NCI-H2227 (cell line): ENCODE results near the gene CLCF1.

ENCODE experiments used
- DNase-seq: peaks from one replicate; lab custom pipeline; 2025; ENCODE audit not compliant: unreplicated experiment; lab: John Stamatoyannopoulos, UW

The CLCF1 gene

DNA sequence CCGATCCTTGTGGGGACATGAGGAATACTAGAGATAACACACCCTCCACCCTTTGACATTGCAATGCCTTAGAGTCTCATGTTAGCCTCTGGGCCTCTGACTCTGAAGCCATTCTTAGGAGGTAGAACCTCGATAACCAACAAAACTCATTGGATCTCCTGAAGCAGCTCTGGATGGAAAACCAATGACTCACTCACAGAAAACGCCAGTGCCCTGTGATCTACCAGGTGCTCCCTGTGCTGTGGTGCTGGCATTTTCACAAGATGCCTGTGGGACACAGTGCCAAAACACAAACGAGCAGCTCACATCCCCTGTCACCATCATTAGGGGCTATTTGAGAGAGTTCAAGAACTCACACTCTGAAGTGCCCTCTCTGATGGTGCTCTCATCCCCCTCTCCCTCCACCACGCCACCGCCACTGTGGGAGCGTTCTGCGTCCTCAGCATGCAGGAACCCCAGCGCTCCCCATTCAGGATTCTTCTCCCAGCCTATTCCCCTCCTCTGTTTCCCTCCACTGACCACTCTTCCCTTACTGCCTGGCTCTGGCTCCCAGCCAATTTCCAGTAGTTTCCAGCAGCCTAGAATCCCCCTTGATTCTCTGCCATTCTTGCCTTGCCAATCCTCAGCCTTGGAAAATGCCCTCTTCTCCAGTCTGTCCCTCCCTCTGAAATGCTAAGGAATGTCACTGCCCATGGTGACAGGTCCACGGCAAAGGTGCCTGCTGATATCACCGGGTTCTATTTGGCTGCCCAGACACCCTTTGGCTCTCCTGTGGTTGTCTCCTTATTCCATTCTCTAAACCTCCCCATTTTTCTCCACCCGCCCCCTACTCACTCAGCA, 15.3 kb downstream of the CLCF1 start:
- DNase-seq = no peak

DNA sequence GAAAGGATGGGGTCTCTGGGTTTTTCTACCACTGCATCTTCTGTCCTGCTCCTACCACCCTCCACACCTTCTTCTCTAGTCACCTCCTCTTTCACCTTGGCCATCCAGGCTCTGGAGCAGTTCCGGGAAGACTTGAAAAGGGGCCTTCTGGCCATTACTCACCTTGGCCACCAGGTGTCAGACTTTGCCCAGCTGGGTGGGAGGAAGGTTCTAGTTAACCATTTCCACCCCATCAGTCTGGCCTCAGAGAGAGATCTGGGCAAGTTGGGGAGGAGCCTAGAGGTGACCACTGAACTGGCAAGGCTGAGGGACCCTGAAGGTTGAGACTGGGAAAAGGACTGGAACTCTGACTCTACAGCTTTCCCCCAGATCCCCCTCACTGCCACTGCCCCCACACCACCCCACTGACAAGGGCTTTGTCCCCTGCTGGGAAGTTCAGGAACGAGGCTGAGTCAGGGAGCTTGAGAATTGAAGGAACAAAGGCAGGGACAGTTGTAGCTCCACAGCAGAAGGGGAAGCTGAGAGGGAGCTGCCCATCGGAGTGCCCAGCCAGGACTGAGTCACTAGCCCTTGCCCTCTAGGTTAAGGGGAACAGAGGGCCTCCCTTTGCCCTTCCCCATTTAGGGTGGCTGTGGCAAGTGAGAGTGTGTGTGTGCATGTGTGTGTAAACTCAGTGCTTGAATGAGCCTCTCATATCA, 16.4 kb downstream of the CLCF1 start:
- peak; percentile 83 for DNase-seq

DNA sequence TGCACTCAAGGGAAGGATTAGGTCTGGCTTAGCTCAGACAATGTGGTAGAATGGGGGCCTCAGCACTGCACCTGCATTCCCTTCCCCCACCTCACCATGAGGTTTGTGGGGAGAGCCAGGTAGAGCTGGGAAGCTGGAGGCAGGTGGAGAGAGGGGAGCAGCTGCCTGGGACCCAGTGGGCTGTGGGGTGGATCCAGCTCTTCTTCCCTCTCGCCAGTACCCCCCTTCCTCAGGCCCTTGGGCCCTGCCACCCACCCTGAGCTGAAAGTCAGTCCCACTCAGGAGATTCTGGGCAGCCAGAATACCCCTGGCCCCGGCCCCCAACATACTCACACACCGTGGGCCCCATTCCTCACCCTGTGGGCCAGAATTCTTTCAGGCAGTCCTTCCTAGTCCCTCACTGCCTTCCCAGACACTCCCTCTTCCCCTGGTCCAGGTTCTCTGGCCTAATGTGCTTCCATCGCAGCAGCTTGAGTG, 17.0 kb downstream of the CLCF1 start:
- no peak for DNase-seq

DNA sequence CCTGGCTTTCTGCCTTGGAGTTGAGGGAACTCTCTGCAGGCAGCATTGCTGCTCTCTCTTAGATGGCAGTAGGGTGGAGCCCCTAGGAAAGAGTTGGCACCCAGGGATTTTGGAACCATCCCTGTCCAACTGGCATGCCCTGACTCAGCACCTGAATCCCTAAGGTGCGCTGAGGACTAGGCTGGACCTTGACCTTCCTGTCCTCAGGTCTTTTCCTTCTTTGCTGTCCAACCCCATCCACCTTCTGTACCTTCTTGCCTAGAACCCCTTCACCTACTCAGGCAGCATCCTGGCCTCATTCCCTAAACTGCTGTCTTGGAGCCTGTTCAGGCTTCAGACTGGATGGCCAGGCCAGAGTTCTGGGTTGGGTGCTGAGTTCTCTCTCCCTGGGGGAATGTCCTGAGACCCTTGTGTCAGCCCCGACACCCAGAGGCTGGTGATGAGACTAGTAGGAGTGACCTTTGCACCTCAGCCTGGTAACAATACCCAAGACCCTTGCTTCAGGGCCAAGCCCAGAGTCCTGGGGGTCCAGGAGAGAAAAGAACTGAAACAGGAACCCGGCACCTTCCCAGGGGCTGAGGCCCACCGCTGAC, 17.5 kb downstream of the CLCF1 start:
- no peak for DNase-seq

GRCh38 chr11:67355023-67355793, 18.2 kb downstream of the CLCF1 start:
- no peak for DNase-seq

- no peak for DNase-seq
Measured at GRCh38 chr11:67354075-67355022, 19.0 kb downstream of the CLCF1 start.

DNA sequence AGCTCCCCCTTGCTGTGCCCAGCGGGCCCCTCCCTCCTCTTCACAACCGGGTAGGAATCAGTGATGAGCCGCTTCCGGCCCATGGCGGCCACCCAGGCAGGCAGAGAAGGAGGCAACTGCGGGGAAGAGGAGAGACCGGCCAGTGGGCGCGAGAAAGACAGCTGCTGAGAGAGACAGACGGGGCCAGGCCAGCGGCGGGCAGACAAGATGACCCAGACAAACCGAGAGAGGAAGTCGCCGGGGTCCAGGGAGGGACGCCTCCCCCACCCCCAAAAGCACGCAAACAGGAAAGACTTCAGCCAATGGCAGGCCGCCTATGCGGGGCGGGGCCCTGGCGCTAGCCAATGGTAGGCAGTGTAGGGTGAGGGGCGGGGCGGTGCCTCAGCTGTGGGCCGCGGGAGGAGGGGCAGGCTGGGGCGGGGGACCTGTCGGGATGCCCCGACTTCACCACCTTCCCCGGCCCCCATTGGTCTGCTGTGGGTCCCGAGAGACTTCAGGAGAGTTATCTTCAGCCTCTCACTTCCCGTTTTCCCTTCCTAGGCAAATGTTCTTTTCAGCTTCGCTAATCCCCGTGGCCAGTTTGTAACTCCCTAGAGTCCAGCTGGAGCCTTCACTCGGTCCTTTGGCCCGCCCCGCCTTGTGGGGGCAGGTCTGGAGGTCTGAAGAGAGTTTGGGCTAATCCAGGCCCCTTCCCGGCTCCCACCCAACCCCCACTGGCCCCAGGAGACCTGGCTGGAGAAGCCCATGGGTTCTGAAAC, 19.9 kb downstream of the CLCF1 start, which contains the start of gene POLD4:
Gene POLD4 (minus strand): TSS at position 230 of the 758 bp plus-strand sequence. CDS start 147 bp downstream, at position 83.
- peak; percentile 94 for DNase-seq

- DNase-seq = peak; percentile 58
Measured at GRCh38 chr11:67352546-67353316, 20.7 kb downstream of the CLCF1 start.

- DNase-seq = peak; percentile 78
Measured at GRCh38 chr11:67351275-67352005, 22.0 kb downstream of the CLCF1 start.

DNA sequence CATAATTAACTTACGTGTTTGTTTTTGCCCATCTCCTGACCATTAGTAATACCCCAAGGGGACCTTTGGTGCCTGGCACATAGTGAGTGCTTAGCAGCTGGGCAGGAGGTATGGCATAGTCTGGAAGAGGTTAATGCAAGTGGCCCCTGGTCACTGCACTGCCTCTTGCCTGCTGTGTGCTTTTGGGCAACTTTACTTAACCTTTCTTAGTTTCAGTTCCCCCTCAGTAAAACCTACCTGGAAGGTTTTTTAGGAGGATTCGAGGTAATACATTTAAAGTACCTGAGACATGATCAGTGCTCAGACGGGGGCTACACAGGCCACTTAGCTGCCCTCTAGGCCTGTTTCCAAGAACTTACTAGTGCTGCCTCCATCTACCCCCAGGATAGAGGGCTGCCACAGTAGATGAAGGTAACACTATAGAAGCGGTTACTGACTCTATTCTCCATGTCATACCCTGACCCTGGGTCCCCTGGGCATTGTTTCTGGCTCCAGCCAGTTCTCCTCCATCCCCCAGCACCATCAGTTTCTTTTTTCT, 23.4 kb downstream of the CLCF1 start:
- no peak for DNase-seq

- DNase-seq = no peak
Measured at GRCh38 chr11:67349457-67349856, 23.9 kb downstream of the CLCF1 start.

DNA sequence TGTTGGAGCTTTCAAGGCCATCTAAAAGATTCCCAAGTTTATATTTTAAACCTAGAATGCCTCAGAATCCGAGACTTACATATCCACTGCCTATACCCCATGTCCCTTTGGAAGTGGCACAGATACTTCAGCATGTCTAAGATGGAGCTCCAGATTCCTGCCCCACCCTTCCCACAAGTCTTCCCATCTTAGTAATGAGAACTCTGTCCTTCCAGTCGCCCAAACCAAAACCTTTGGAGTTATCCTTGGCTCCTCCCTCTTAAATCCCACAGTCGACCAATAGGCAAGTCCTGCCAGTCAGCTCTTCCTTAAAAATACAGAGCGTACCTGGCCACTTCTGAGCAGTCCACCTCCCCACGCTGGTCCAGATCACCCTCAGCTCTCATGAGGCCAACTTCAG, 24.4 kb downstream of the CLCF1 start:
- no peak for DNase-seq

- no peak for DNase-seq
Measured at GRCh38 chr11:67347964-67348749, 25.2 kb downstream of the CLCF1 start.

GRCh38 chr11:67345920-67346819, 27.2 kb downstream of the CLCF1 start:
- peak; percentile 35 for DNase-seq

- no peak for DNase-seq
Measured at GRCh38 chr11:67345247-67345919, 28.0 kb downstream of the CLCF1 start.
